Measurements from ENCODE around the gene CREB5. TPM values are rescaled to one million over a fixed set of nuclear protein-coding genes. Genes with fewer than 3 reads are reported as not detected.
A peak's percentile ranks its signal among the peaks of the same experiment; 100 is the strongest.

CREB5 gene
- total and polyA plus RNA-seq, 2 donors (not counting 3 experiments of a cell fraction or from before 2014, with no cell fraction given): 19.6 to 28.4 TPM

DNA sequence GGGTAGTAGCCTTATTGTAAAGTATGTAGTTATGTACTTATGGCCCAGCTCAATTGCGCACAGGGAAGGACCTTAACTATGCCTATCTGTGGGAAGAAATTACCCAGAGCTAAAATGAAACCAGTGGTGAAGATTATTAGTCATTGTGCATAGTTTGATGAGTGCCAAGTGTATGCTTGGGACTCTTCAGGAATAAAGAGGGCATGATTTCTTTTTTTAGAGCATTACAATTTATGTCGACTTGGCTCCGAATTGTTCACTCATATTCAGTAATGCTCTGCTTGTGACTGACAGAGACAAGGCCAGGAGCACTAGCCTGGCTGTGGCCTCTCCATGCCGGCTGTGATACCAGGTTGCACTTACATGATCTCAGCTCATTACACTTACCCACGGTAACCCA, 276.3 kb downstream of the CREB5 start:
- intact Hi-C loops (cut with micrococcal nuclease): loop anchor here (5.0 kb wide), 2 partner anchors 164 to 181 kb away; no protein-coding TSS in a partner anchor
- Histone ChIP-seq H3K9ac (replicated peaks; ENCODE audit: extremely low read depth, insufficient read depth, low read length) (peak overlapping the region; percentile 17), H3K4me3 (replicated peaks in 1 of 3; ENCODE audit: insufficient read depth in 1 of 3, low read depth in 1 of 3, low read length in 3 of 3) (peak overlapping the region in 1 of 3 experiments; percentile 20), H4K20me1 (replicated peaks; ENCODE audit: control insufficient read depth, extremely low read depth, insufficient read depth, low read length) (no peaks in the 10 kb centered on the region), H3K9me3 (replicated peaks; ENCODE audit: control insufficient read depth, insufficient read depth, low read length) (no peaks in the 10 kb centered on the region), H3K9me1 (replicated peaks; ENCODE audit: control insufficient read depth, extremely low read depth, insufficient read depth, low read length) (no peaks in the 10 kb centered on the region), H3K27me3 (ENCODE audit: control insufficient read depth in 2 of 2, insufficient read depth in 2 of 2, low read length in 2 of 2) (no peaks in the 10 kb centered on the region), H3K4me2 (ENCODE audit: insufficient read depth, low read length) (peak overlapping the region; percentile 97), H3K36me3 (ENCODE audit: control insufficient read depth in 2 of 2, extremely low read depth in 1 of 2, insufficient read depth in 2 of 2, low read length in 2 of 2) (no peaks in the 10 kb centered on the region), H3K27ac (ENCODE audit: insufficient read depth, low read depth, low read length) (no peak overlapping the region), H3K4me1 (ENCODE audit: control insufficient read depth, extremely low read depth, insufficient read depth, low read length) (peaks cover 30% of the 10 kb centered on the region), H2AFZ (ENCODE audit: low read depth, low read length) (no peak overlapping the region), H3K79me2 (ENCODE audit: control insufficient read depth, insufficient read depth, low read length) (peaks cover 5% of the 10 kb centered on the region)
- DNase-seq (ENCODE audit: low read depth, low spot score) (peak; percentile 49), FAIRE-seq (no peak)
- BruUV-seq (replicated peaks): no TSS peak
- POLR2A ChIA-PET: no interaction called here
- dilution Hi-C loops (cut with MboI; ENCODE audit: extremely low pct_ligation_motif_present, low sequenced_read_pairs): no loop called here
- CTCF ChIA-PET: no interaction called here
- TF ChIP-seq JUN (IDR thresholded peaks at IDR 0.05; ENCODE audit: borderline replicate concordance, insufficient read depth, insufficient read length, low read depth) (no peak), POLR2AphosphoS5 (IDR thresholded peaks at IDR 0.05; ENCODE audit: insufficient read depth, low read depth, low read length) (no peak), EZH2 (IDR thresholded peaks at IDR 0.05; ENCODE audit: borderline replicate concordance, low read depth, low read length, severe bottlenecking) (no peak), FOS (IDR thresholded peaks at IDR 0.05; ENCODE audit: borderline replicate concordance, insufficient read depth, low read length) (no peak), POLR2A (IDR thresholded peaks at IDR 0.05; ENCODE audit: low read depth, low read length) (no peak), GATA2 (IDR thresholded peaks at IDR 0.05; ENCODE audit: insufficient read depth, insufficient read length, low read depth, low read length) (no peak), MYC (IDR thresholded peaks at IDR 0.05; ENCODE audit: low read depth, low read length) (no peak)
- TF ChIP-seq, protein P1, sequence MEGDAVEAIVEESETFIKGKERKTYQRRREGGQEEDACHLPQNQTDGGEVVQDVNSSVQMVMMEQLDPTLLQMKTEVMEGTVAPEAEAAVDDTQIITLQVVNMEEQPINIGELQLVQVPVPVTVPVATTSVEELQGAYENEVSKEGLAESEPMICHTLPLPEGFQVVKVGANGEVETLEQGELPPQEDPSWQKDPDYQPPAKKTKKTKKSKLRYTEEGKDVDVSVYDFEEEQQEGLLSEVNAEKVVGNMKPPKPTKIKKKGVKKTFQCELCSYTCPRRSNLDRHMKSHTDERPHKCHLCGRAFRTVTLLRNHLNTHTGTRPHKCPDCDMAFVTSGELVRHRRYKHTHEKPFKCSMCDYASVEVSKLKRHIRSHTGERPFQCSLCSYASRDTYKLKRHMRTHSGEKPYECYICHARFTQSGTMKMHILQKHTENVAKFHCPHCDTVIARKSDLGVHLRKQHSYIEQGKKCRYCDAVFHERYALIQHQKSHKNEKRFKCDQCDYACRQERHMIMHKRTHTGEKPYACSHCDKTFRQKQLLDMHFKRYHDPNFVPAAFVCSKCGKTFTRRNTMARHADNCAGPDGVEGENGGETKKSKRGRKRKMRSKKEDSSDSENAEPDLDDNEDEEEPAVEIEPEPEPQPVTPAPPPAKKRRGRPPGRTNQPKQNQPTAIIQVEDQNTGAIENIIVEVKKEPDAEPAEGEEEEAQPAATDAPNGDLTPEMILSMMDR (IDR thresholded peaks at IDR 0.05; ENCODE audit: extremely low read depth in 1 of 2, insufficient read depth in 1 of 2, low read depth in 1 of 2, low read length in 2 of 2): no peak
- TF ChIP-seq, protein P2, sequence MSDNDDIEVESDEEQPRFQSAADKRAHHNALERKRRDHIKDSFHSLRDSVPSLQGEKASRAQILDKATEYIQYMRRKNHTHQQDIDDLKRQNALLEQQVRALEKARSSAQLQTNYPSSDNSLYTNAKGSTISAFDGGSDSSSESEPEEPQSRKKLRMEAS (IDR thresholded peaks at IDR 0.05; ENCODE audit: insufficient read depth, insufficient read length): no peak

Data from endothelial cell of umbilical vein (primary cell).